ENCODE data around the gene RND2.
"Not testable (repeated sequence)": the region's sequence is repeated elsewhere in the genome, so short reads cannot be mapped to it uniquely, and the experiment has no call there.

RND2 gene

GRCh38 chr17:43042025-43042628 lies 17.1 kb downstream of the RND2 start:
- TF ChIP-seq CTCF (IDR thresholded peaks at IDR 0.05; ENCODE audit: control insufficient read depth, insufficient read depth, low read depth, low read length, missing control alignments), result no peak
- H3K4me3 ChIP-seq (ENCODE audit: control insufficient read depth, low read depth, low read length), result no peak overlapping the region
- DNase-seq (ENCODE audit: low read depth), result no peak

DNA sequence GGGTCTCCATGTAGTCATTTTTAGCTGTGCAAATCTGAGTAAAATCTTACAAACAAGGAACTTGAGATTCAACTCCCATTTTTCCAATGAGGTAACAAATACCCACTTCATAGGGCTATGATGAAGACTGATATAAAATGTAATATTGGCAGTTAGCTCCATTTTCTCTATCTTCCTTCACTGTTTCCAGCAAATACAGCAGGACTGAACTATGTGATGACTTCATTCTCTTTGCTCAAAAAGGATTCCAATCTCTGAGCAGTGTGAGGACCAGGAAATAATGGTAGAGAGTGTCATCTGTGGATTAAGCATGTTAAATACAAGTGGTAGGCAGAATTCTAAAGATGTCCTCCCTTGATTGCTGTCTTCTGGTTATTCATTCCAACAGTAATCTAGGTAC lies 18.3 kb downstream of the RND2 start:
- H3K4me3 ChIP-seq (ENCODE audit: control insufficient read depth, low read depth, low read length), result no peak overlapping the region
- no peak for TF ChIP-seq CTCF (IDR thresholded peaks at IDR 0.05; ENCODE audit: control insufficient read depth, insufficient read depth, low read depth, low read length, missing control alignments)
- no peak for DNase-seq (ENCODE audit: low read depth)

DNA sequence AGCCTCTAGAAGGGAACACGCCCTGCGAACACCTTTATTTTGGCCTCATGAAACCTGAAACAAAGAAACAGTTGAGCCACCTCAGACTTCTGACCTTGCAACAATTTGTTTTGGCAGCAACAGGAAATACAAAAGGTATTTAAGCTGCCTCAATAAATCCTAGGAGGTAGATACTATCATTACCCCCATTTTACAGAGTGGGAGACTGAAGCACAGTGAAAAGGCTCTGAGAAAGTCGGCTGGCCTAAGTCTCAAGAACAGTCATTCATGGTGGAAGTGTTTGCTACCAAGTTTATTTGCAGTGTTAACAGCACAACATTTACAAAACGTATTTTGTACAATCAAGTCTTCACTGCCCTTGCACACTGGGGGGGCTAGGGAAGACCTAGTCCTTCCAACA lies 19.0 kb downstream of the RND2 start:
- DNase-seq (ENCODE audit: low read depth), result no peak
- no peak for TF ChIP-seq CTCF (IDR thresholded peaks at IDR 0.05; ENCODE audit: control insufficient read depth, insufficient read depth, low read depth, low read length, missing control alignments)
- no peak overlapping the region for H3K4me3 ChIP-seq (ENCODE audit: control insufficient read depth, low read depth, low read length)

GRCh38 chr17:43051969-43052368 lies 26.9 kb downstream of the RND2 start:
- no peak for TF ChIP-seq CTCF (IDR thresholded peaks at IDR 0.05; ENCODE audit: control insufficient read depth, insufficient read depth, low read depth, low read length, missing control alignments)
- H3K4me3 ChIP-seq (ENCODE audit: control insufficient read depth, low read depth, low read length), result no peak overlapping the region
- DNase-seq (ENCODE audit: low read depth), result no peak

DNA sequence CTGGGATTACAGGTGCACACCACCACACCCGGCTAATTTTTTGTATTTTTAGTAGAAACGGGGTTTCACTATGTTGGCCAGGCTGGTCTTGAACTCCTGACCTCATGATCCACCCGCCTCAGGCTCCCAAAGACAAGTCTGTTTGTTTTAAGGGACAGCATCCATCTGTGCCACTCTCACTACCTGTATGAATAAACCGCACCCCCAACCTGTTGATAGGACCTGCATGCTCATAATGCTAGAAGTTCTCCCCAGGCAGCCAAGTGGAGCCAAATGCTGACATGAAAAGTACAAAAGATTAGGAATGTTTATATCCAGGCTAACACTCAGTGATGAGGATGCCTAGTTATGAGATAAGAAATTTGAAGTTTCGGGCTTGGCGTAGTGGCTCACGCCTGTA lies 28.0 kb downstream of the RND2 start:
- H3K4me3 ChIP-seq (ENCODE audit: control insufficient read depth, low read depth, low read length); DNase-seq (ENCODE audit: low read depth): not testable (repeated sequence)

DNA sequence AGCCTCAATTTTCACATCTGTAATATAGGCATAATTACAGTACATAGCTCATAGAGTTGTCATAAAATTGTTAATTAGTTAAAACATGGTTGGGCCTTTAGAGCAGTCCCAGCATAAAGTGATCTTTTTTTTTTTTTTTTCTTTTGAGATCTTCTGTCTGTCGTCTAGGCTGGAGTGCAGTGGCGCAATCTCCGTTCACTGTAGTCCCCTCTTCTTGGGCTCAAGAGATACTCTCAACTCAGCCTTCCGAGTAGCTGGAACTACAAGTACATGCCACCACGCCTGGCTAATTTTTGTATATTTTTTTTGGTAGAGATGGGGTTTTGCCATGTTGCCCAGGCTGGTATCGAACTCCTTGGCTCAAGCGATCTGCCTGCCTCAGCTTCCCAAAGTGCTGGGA lies 31.0 kb downstream of the RND2 start:
- no peak overlapping the region for H3K4me3 ChIP-seq (ENCODE audit: control insufficient read depth, low read depth, low read length)
- no peak for DNase-seq (ENCODE audit: low read depth)
- no peak for TF ChIP-seq CTCF (IDR thresholded peaks at IDR 0.05; ENCODE audit: control insufficient read depth, insufficient read depth, low read depth, low read length, missing control alignments)

GRCh38 chr17:43062984-43063638 lies 38.1 kb downstream of the RND2 start:
- H3K4me3 ChIP-seq (ENCODE audit: control insufficient read depth, low read depth, low read length), result no peak overlapping the region
- no peak for TF ChIP-seq CTCF (IDR thresholded peaks at IDR 0.05; ENCODE audit: control insufficient read depth, insufficient read depth, low read depth, low read length, missing control alignments)
- no peak for DNase-seq (ENCODE audit: low read depth)

All from AG09309 (cell line).